GM12891 (cell line): Measurements from ENCODE around the gene RAB9A.

ENCODE experiments used
- POLR2A ChIP-seq: IDR thresholded peaks from 2 replicates; pipeline ENCODE4 v1.6.1; 2011; ENCODE audit warnings: low read depth, low read length, control low read depth
- SPI1 ChIP-seq: IDR thresholded peaks from 2 replicates; pipeline ENCODE4 v1.6.1; 2011; ENCODE audit warnings: low read depth, low read length, control low read depth

DNA sequence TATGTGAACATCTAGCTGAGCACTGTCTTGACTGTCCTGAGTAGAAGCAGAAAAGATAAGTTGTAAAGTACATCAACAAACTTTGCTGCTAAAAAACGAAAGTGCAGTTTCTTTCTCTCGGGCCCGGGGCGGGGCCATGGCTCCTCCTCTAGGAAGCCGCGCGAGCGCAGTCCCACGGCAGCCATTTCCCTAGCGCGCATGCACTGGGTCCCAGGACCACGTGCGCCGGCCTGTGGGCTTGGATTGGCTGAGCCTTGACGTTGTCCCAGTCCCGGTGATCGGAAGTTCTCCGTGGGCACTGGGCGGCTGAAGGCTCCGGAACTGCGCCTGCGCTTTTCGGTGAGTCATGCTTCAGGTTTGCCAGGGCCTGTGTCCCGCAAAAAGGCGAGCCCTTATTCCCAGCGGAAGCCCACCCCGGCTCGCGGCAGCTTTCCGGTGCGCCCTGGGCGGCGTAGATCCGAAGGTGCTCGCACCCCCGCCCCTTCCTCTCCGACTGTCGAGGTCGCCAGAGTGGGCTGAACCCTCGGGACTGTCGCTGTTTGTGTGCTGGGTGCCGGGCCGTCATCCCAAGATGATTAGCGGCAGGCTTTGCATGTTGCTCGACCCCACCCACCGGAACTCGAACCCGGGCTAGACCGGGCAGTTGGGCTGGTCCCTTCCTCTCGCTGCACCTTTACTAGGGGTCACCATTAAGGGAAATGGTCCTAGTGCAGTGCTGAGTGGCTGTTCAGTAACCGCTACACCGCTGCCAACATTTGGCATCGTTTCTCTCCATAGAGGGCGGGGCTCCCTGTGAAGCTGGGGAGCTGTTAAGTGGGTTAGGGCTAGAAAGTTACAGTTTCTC, 35.9 kb upstream of the RAB9A start, which contains the start of gene TCEANC:
- TF ChIP-seq POLR2A (peak; percentile 52; the same call in 1 of the 2 replicates), SPI1 (no peak)
